GM23248 (cell line): ENCODE data around the gene ADAT3. TPM values are rescaled to one million over a fixed set of nuclear protein-coding genes. Genes with fewer than 3 reads are reported as not detected.

ENCODE experiments used
- DNase-seq: peaks from one replicate; pipeline ENCODE4 v3.0.0-alpha.2; 2015
- H2AFZ ChIP-seq: fragments of 200-600 bp; sonication (generic); 2 replicates; pipeline ENCODE4 v1.6.1; 2016; ENCODE audit warnings: antibody characterized with exemption
- H3F3A ChIP-seq: fragments of 200-600 bp; sonication (generic); 2 replicates; pipeline ENCODE4 v1.6.1; 2016; ENCODE audit warnings: mild to moderate bottlenecking, antibody characterized with exemption, mixed run types; ENCODE audit not compliant: insufficient read depth
- H3K27ac ChIP-seq: fragments of 200-600 bp; sonication (generic); 2 replicates; pipeline ENCODE4 v1.5.1; 2016; ENCODE audit warnings: mild to moderate bottlenecking
- H3K27me3 ChIP-seq: fragments of 200-600 bp; sonication (generic); replicated peaks from 2 replicates; pipeline ENCODE4 v1.6.1; 2016; ENCODE audit warnings: mild to moderate bottlenecking; ENCODE audit not compliant: insufficient read depth
- H3K36me3 ChIP-seq: fragments of 200-600 bp; sonication (generic); 2 replicates; pipeline ENCODE4 v1.6.1; 2016; ENCODE audit warnings: low read depth, mild to moderate bottlenecking
- H3K4me1 ChIP-seq: fragments of 200-600 bp; sonication (generic); 2 replicates; pipeline ENCODE4 v1.6.1; 2016; ENCODE audit warnings: mild to moderate bottlenecking; ENCODE audit not compliant: insufficient read depth
- H3K4me2 ChIP-seq: fragments of 200-600 bp; sonication (generic); one replicate; pipeline ENCODE4 v1.6.1; 2016; ENCODE audit warnings: mild to moderate bottlenecking; ENCODE audit not compliant: unreplicated experiment
- H3K4me3 ChIP-seq: fragments of 200-600 bp; sonication (generic); 2 replicates; pipeline ENCODE4 v1.5.1; 2016; ENCODE audit warnings: mild to moderate bottlenecking
- H3K79me2 ChIP-seq: fragments of 200-600 bp; sonication (generic); 2 replicates; pipeline ENCODE4 v1.6.1; 2016; ENCODE audit warnings: mild to moderate bottlenecking; ENCODE audit not compliant: insufficient read depth
- H3K9ac ChIP-seq: fragments of 200-600 bp; sonication (generic); 2 replicates; pipeline ENCODE4 v1.6.1; 2016; ENCODE audit warnings: mild to moderate bottlenecking
- H3K9me2 ChIP-seq: fragments of 200-600 bp; sonication (generic); 2 replicates; pipeline ENCODE4 v1.6.1; 2016; ENCODE audit warnings: mixed run types, mild to moderate bottlenecking, moderate library complexity; ENCODE audit not compliant: insufficient read depth
- H3K9me3 ChIP-seq: fragments of 200-600 bp; sonication (generic); one replicate; pipeline ENCODE4 v1.6.1; 2017; ENCODE audit warnings: low read depth
- H4K20me1 ChIP-seq: fragments of 200-600 bp; sonication (generic); 2 replicates; pipeline ENCODE4 v1.6.0; 2016; ENCODE audit not compliant: insufficient read depth
- EZH2 ChIP-seq: fragments of 200-600 bp; sonication (generic); IDR thresholded peaks from 2 replicates; pipeline ENCODE4 v1.6.1; 2018; ENCODE audit warnings: antibody characterized with exemption, mild to moderate bottlenecking; ENCODE audit not compliant: insufficient read depth, poor library complexity, severe bottlenecking
- EZH2phosphoT487 ChIP-seq: fragments of 200-600 bp; sonication (generic); IDR thresholded peaks from 2 replicates; pipeline ENCODE4 v1.6.1; 2018; ENCODE audit warnings: antibody characterized with exemption, moderate library complexity, mild to moderate bottlenecking, low read depth; ENCODE audit not compliant: insufficient read depth
- WGBS, 2 experiments: methylation state at CpG; one replicate each; pipeline ENCODE4 v1.1.6; 2015 to 2017; ENCODE audit warnings: low lambda C conversion rate in 2 of 2, low coverage in 1 of 2; ENCODE audit errors: missing lambda C conversion rate in 2 of 2; 5-methylcytosine and 5-hydroxymethylcytosine counted together
- in situ Hi-C: fragments of 300-500 bp; cut with MboI; formaldehyde crosslinking; loops from 2 replicates; pipeline ENCODE4 v1.15.0; 2020
- polyA plus RNA-seq: library from polyadenylated mRNA; unstranded; fragments of >200 nt; fragmentation: Nextera tagmentation; extraction: Ambion mirVana; gene quantifications from 2 replicates; pipeline ENCODE4 v1.2.1, GENCODE V29; 2016
- total RNA-seq: library from RNA; depleted of rRNA; stranded (reverse); fragments of >200 nt; shearing (Covaris generic); gene quantifications from 2 replicates; pipeline ENCODE4 v1.2.3, GENCODE V29; 2014

ADAT3 gene
- total and polyA plus RNA-seq, 2 experiments from 2014 or later: 0.22 to 3.2 TPM

DNA sequence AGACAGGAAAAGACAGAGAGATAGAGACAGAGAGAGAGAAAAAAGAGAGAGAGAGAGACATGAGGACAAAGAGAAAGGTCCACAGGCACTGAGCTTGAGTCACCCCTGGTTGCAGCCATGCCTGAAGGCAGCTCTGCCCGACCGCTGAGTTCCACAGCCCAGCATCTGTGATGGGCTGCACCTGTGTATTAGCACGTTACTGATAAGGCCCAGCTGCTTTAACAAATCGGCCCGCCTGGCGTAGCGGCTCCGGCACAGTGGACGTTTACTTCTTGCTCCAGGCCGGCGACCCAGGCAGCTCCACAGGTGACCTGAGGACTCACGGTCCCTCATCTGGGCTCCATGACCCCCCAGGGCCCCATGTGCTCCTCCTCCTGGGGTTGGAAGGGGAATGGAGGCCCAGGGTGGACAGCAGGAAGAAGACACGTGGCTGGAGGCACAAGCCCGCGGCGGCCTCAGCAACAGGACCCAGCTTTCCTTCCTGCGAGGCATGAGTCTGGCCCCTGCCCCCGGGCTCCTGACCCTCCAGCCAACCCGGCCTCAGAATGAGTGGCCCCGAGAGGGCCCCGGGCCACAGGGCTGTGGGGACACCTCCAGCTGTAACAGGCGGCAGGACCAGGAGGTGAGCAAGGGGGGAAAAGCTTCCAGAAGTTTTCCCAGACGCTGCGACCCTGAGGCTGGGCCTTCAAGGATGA lies 31.9 kb downstream of the ADAT3 start:
- Histone ChIP-seq H3K4me1 (peaks cover 9% of the 10 kb centered on the region), H3K79me2 (peaks cover 8% of the 10 kb centered on the region; the same call in 1 of the 2 replicates), H3K9me2 (no peaks in the 10 kb centered on the region), H3K9me3 (no peaks in the 10 kb centered on the region), H2AFZ (no peak overlapping the region), H3K9ac (no peak overlapping the region), H4K20me1 (no peaks in the 10 kb centered on the region), H3K36me3 (no peaks in the 10 kb centered on the region), H3F3A (peaks cover 15% of the 10 kb centered on the region), H3K27me3 (no peaks in the 10 kb centered on the region), H3K4me3 (no peak overlapping the region), H3K4me2 (no peak overlapping the region), H3K27ac (no peak overlapping the region)
- 89 to 93% methylated on average over 23 to 24 of the region's 24 CpGs for WGBS, 2 experiments
- TF ChIP-seq EZH2 (no peak), EZH2phosphoT487 (no peak)
- in situ Hi-C loops: loop anchor here (10.0 kb wide), 1 partner anchor 148 kb away; no protein-coding TSS in a partner anchor
- DNase-seq: no peak

DNA sequence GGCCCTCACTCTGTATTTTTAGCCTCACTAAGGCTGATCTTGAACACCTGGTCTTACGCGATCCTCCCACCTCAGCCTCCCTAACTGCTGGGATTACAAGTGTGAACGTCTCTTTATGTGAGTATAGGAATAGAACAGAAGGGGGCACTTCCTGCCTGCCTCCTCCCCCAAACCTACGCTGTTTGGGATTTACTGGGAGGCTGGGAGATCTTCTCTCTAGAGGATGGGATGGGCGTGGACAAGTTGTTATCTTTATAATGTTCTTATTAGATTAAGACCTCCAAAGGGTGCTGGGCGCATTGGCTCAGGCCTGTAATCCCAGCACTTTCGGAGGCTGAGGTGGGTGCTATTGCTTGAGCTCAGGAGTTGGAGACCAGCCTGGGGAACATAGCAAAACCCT lies 32.9 kb downstream of the ADAT3 start:
- WGBS, 2 experiments: 85 to 88% methylated on average over 7 of the region's 7 CpGs
- Histone ChIP-seq H3K4me3 (no peak overlapping the region), H3F3A (peaks cover 15% of the 10 kb centered on the region), H3K27ac (no peak overlapping the region), H3K9ac (no peak overlapping the region), H3K36me3 (no peaks in the 10 kb centered on the region), H3K9me3 (no peaks in the 10 kb centered on the region), H3K4me1 (peaks cover 13% of the 10 kb centered on the region), H4K20me1 (no peaks in the 10 kb centered on the region), H3K27me3 (no peaks in the 10 kb centered on the region), H3K4me2 (no peak overlapping the region), H2AFZ (no peak overlapping the region), H3K79me2 (peaks cover 19% of the 10 kb centered on the region), H3K9me2 (no peaks in the 10 kb centered on the region)
- TF ChIP-seq EZH2phosphoT487 (no peak), EZH2 (no peak)
- in situ Hi-C loops: loop anchor here (10.0 kb wide), 1 partner anchor 147 kb away; no protein-coding TSS in a partner anchor
- DNase-seq: no peak

DNA sequence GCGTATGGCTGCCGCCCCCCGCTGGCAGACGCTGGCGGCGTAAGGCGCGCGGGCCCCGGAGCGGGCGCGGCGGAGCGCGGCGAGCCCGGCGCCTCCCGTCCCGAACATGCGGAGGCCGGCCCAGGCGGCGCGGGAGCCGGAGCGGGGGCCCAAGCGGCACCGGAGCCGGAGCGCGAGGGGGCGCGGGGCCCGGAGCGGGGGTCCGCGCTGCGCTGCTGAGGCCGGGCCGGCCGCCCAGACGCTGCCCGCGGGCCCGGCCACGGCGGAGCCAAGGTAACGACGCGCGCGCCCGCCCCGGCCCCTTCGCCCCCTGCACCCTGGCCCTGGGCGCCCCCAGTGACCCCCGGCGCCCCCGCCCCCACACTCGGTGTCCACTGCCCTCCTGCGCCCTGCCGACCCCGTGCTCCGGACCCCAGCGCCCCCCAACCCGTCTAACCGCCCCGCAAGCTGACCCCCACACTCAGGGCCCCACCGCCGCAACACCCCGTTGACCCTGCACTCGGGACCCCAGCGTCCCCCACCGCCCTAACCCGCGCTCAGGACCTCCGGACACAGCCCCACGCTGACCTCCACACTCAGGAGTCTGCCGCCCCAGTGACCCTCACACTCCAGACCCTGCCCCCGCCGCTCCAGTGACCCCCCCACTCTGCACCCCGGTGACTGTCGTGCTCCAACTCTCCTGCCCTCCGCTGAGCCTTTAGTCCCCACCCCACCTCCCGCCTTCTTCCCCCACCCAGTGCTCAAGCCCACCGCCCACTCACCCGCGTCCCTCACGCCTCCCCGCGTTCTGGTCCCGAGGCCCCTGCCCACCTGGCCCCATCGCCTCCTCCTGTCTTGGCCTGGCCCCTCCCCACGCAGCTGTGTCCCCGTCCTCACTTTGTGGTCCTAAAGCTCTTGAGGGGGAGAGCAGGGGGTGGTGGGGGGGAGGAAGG lies 36.2 kb downstream of the ADAT3 start, which contains the start of gene CSNK1G2:
TSS of gene CSNK1G2 (plus strand) at position 27 of the 932 bp plus-strand sequence. CDS start 28,601 bp downstream, outside the sequence.
- H3K4me2 ChIP-seq: peak within 1 kb of the TSS; percentile 94
- H4K20me1 ChIP-seq: no peaks in the 10 kb centered on the region
- peak within 1 kb of the TSS; percentile 98 for H3K9ac ChIP-seq
- peaks cover 13% of the 10 kb centered on the region for H3K4me1 ChIP-seq
- peaks cover 15% of the 10 kb centered on the region for H3F3A ChIP-seq
- no peaks in the 10 kb centered on the region for H3K9me2 ChIP-seq
- in situ Hi-C loops: no loop called here
- H3K4me3 ChIP-seq: peak within 1 kb of the TSS; percentile 96
- 1% methylated on average over 15 to 29 of the region's 97 CpGs for WGBS, 2 experiments
- H2AFZ ChIP-seq: peak within 1 kb of the TSS; percentile 70
- peak within 1 kb of the TSS; percentile 99 for H3K27ac ChIP-seq
- no peak for TF ChIP-seq EZH2
- TF ChIP-seq EZH2phosphoT487: no peak
- no peaks in the 10 kb centered on the region for H3K36me3 ChIP-seq
- peak; percentile 37 for DNase-seq
- H3K9me3 ChIP-seq: no peaks in the 10 kb centered on the region
- peaks cover 52% of the 10 kb centered on the region for H3K79me2 ChIP-seq
- H3K27me3 ChIP-seq: no peaks in the 10 kb centered on the region
